GM21423 (cell line): ENCODE data around the gene WDR20.
"Not testable (repeated sequence)": the region's sequence is repeated elsewhere in the genome, so short reads cannot be mapped to it uniquely, and the experiment has no call there.

Source experiments
- ATAC-seq: cut with Tn5 transposase; IDR thresholded peaks from one replicate; pipeline ENCODE4 v1.9.1; 2021; ENCODE audit warnings: mild to moderate bottlenecking, moderate library complexity; ENCODE audit not compliant: unreplicated experiment

Gene WDR20, protein sequence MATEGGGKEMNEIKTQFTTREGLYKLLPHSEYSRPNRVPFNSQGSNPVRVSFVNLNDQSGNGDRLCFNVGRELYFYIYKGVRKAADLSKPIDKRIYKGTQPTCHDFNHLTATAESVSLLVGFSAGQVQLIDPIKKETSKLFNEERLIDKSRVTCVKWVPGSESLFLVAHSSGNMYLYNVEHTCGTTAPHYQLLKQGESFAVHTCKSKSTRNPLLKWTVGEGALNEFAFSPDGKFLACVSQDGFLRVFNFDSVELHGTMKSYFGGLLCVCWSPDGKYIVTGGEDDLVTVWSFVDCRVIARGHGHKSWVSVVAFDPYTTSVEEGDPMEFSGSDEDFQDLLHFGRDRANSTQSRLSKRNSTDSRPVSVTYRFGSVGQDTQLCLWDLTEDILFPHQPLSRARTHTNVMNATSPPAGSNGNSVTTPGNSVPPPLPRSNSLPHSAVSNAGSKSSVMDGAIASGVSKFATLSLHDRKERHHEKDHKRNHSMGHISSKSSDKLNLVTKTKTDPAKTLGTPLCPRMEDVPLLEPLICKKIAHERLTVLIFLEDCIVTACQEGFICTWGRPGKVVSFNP

DNA sequence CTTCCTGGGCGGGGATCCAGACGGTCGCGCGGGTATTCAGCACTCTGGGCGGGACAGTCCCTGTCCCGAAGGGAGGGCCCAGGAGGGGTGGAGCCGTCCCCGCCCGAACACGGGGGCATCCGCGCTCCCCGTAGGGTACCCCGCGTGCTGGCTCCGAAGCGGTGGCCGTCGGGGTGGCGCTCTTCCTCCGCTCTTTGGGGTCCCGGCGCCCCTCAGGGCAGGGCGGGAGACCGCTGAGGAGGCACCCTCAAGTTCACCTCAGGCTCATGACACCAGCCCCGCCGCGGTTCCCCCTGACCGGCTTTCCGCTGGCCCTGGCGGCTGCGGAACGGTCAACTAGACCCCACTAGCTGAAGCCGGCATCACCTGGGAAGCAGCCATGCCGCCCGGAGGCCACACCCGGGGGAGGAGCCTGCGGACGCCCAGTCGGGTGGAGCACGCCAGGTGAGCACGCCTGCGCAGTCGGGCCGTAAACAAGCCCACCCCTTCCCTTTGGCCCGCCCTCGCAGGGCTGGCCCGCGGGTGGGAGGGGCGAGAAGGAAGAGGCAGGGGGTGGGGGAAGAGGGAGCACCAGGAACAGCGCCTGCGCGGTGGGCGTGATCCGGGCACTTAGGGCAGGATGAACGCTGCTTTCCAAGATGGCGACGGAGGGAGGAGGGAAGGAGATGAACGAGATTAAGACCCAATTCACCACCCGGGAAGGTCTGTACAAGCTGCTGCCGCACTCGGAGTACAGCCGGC, at the start of gene WDR20:
WDR20 (plus strand) TSS at position 612 of the 741 bp plus-strand sequence; CDS start at position 639, 27 bp downstream.
- peak; percentile 93 for ATAC-seq

DNA sequence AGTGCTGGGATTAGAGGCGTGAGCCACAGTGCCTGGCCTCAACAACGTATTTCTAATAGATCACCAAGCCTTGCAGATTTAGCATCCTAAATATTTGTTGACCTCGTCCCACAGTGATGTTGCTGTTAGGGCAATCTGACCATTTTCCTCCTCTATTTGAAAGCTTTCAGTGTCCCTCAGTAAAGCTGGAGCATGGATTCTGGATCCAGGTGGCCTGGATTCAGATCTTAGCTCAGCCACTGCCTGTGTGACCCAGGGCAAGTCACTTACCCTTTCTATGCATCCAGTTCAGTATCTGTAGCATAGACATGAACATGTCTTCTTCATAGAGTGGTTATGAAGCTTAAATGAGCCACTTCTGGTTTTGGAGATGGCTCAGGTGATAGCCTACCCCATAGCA, 49.0 kb upstream of the WDR20 start:
- no peak for ATAC-seq

DNA sequence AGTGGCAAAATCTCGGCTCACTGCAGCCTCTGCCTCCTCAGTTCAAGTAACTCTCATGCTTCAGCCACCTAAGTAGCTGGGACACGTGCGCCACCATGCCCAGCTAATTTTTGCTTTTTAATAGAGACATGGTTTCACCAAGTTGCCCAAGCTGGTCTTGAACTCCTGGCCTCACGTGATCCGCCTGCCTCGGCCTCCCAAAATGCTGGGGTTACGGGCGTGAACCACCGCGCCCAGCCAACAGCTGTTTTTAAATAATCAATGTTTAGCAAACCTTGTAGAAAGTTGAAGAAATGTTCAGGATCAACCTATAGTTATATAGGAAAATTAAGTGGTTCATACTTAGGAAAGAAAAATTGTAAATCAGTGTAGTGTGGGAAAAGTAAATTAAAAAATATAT, 46.9 kb upstream of the WDR20 start:
- no peak for ATAC-seq

DNA sequence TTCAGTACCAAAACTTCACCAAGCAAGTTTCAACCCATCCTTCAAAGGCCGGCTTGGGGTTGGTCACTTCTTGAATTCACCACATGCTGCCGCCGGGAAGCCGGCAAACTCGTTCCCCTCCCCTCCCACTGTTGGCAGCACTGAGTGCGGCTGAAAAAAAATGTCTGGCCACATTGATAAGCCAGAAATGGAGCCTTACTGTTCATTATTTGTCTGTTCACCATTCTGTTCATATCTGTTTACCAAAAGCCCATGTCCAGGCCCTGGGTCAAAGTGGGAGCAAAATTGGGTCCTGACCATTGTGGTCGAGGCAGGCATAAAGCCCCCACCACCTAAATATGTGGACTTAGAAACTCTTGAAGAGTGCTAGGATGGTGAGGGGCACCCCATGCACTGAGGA, 45.6 kb upstream of the WDR20 start:
- ATAC-seq, result no peak

DNA sequence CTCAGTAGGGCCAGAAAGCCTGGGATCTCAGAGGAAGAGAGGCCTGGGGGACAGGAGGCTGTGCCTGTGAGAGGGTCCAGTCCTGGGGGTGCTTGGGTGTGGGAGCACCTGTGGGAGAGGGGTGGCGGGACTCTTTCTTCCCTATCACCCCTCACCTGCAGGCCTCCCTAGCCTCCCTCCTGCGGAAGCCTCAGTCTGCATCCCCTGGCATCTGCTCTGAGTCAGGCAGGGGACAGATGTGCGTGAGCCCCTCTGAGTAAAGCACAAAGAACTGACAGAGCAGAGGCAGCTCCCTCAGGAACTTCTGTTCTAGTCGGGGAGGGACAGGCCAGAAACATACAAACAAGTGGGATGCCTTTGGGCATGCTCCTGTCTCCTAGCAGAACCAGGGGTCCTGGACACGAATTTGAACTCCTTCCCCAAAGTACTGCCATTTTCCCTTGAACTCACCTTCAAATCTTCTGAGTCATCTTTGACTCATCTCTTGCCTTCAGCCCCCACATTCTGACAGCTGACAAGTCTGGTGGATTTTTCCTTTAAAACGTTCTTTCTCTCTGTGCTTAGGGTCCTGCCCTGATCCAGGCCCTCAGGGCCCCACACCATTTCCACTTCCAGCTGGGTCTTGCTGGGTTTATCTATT, 44.3 kb upstream of the WDR20 start:
- ATAC-seq, result no peak

DNA sequence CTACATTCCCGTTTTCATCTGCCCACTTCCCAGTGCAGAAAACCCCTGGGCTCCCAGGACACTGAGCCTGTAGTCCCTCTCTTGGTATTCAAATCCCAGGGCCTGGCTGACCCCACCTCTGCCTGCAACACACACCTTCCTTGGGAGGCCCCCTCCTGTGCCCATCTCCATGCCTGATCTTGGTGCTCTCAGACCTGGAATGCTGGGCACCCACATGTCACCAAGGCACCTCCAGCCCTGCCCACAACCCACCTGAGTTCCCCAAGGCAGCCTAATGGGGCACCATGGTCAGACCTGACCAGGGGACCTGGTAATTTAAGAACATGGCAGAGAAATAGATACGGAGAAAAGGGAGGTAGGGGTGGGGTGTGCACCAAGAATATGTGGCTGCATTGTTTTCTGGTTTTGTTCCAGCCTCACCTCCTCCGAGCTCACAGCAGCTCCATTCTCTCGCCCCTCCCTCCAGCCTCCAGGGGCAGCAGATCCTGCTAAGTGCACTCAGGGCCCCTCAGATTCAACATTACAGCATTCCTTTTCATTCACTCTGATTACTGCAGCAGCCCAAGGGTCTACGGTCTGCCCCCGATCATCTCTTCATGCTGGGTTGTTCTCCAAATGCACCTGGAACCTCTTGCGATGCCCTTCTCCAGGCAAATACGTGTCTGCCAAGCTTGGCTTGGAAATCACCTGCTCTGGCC, 43.7 kb upstream of the WDR20 start:
- no peak for ATAC-seq

DNA sequence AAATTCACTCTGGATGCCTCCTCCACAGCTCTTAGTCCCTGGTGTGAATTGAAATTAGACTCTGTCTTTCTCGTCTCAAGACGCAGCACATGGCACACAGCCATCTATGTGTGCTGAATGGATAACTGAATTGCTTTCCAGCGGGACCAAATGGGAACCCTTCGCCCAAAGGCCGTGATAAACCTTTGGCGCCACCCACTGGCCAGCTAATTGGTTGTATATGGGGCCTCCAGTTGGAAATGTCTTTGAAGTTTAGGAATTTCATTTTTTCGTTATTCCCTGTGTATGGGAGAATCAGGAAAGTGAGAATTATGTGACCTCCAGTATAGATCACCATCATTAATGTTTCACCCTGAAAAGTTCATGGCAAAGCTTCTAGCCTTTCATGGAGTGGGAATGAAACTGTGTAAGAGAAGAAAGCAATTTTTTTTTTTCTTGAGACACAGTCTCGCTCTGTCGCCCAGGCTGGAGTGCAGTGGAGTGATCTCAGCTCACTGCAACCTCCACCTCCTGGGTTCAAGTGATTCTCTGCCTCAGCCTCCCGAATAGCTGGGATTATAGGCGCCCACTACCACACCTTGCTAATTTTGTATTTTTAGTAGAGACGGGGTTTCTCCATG, 43.0 kb upstream of the WDR20 start:
- no peak for ATAC-seq

DNA sequence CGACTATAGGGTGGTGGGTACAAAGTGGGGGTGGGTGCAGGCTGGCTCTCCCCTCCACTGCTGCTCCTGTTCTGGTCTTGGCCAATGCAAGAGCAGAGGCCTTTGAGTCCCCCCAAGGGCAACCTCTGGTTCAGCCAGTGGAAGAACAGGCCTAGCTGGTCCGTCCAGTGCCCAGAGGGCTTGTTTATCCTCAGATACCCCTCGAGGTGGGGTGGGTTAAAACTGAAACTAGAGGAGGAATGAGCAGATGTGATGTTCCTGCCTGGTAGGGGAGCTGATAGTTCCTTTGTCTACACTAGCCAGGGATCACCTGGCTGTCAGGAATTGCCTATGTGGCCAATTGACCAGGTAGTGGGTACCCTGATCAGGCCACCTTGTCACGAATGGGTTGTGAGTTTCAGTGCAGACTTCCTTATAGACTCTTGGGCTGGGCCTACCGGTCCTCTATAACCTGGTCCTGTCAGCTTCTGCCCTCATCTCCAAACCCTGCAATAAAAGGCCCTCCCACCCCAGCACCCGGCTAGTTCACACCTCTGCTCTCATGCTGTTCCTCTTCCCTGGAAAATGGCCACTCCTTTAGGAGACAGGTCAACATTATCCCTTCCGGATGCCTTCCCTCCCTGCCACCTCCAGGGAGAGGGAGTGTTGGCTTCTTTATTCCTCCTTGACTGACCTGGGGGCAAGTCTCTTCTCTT, 42.1 kb upstream of the WDR20 start:
- no peak for ATAC-seq

DNA sequence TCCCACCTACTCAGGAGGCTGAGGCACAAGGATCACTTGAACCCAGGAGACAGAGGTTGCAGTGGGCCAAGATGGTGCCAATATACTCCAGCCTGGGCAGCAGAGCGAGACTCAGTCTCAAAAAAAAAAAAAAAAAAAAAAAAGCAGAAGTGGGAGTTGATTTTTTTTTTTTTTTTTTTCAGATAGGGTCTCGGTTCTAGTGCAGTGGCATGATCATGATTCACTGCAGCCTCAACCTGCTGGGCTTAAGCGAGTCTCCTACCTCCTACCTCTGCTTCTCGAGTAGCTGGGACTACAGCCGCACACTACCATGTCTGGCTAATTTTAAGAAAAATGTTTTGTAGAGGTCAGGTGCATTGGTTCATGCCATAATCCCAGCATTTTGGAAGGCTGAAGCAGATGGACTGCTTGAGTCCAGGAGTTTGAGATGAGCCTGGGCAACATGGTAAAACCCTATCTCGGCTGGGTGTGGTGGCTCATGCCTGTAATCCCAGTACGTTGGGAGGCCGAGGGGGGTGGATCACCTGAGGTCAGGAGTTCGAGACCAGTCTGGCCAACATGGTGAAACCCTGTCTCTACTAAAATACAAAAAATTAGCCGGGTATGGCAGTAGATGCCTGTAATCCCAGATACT, 36.5 kb upstream of the WDR20 start:
- peak; percentile 62 for ATAC-seq

DNA sequence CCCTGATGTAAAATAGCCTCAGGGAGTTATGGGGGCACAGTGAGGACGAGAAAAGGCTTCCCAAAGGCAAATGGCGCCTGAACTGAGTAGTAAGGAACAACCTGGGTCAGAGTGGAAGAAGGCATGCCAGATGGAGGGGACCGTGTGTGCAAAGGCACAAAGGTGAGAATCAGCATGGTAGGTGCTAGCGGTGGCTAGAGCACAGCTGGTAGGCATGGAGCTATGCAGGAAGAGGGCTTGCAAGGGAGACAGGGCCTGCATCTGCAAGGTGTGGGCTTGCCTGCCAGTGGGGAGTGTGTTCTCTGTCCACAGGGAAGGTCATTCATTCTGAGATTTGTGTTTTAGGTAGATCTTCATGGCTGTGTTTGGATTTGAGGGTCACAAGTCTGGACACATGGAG, 34.3 kb upstream of the WDR20 start:
- no peak for ATAC-seq

DNA sequence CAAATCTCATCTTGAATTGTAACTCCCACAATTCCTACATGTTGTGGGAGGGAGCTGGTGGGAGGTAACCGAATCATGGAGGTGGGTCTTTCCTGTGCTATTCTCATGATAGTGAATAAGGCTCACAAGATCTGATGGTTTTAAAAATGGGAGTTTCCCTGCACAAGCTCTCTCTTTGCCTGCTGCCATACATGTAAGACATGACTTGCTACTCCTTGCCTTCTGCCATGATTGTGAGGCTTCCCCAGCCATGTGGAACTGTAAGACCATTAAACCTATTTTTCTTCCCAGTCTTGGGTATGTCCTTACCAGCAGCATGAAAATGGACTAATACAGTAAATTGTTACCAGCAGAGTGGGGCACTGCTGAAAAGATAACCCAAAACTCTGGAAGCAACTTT, 30.4 kb upstream of the WDR20 start:
- ATAC-seq, result not testable (repeated sequence)

DNA sequence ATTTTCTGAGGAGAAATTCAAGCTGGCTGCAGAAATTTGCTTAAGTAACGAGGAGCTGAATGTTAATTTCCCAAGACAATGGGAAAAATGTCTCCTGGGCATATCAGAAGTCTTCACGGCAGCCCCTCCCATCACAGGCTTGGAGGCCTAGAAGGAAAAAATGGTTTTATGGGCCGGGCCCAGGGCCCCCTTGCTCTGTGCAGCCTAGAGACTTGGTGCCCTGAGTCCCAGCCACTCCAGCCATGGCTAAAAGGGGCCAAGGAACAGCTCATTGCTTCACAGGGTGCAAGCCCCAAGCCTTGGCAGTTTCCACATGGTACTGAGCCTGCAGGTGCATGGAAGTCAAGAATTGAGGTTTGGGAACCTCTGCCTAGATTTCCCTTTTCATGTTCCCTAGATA, 28.6 kb upstream of the WDR20 start:
- ATAC-seq, result no peak

DNA sequence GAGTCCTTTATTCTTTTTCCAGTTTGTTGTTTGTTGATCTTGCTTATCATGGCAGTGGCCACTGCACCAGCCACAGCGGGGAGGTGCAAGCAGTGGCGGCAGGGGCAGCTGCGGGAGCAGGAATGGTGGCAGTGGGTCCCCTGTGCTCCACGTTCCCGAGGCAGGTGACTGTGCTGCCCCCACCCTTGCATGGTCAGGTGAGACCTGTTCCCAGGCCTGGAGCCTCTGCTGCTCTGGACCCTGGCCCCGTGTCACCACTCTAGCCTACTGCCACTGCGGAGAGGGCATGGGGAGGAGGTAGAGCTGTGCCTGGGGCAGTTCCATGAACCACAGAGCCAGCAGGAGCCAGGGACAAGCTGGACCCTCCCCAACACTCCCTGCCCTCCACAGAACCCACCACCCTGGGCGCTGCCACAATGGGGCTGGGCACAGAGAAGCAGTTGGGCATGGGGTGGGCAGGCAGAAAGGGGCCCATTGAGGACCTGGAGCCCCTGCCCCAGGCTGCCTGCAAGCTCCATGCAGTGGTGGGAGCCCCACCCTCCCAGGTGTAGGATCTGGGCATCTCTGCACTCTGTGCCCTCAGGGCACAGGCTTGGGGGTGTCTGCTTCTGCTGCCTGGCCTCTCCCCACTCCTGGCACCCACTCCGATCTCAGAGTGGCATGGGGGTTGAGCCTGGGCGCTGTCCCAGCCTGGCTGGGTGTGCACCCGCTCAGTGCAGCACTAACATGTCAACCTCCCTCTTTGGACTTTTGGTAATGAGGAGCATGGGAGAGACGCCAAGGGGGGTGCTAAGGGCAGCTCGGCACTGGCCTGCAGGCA, 23.1 kb upstream of the WDR20 start:
- no peak for ATAC-seq

DNA sequence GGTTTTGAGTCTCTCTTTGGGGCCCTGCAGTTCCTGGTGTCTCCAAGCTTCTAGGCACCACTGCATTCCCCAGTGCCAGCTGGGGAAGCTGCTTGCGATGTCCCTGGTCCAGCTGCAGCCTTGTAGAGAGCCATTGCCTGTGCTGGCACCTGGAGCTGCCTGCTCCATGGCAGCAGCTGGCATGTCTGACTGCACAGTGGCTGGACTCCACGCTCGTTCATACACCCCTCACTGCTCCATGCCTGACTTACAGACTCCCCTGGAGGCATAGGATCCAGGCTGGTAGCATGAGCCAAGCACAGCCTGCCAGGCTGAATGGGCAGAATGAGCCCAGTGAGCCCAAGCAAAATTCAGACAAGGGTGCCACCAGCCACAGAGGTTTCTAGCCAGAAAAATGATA, 21.8 kb upstream of the WDR20 start:
- no peak for ATAC-seq

DNA sequence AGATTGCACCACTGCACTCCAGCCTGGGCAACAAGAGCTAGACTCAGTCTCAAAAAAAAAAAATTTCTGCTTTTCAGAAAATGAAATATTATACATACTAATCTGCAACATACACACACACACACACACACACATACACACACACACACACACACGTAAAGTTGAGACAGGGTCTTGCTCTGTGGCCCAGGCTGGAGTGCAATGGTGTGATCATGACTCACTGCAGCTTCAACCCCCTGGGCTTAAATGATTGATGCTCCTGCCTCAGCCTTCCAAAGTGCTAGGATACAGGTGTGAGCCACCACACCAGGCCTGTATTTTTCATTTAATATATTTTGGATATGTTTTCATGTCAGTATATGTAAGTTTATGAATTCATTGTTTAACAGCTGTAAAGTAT, 18.8 kb upstream of the WDR20 start:
- no peak for ATAC-seq

DNA sequence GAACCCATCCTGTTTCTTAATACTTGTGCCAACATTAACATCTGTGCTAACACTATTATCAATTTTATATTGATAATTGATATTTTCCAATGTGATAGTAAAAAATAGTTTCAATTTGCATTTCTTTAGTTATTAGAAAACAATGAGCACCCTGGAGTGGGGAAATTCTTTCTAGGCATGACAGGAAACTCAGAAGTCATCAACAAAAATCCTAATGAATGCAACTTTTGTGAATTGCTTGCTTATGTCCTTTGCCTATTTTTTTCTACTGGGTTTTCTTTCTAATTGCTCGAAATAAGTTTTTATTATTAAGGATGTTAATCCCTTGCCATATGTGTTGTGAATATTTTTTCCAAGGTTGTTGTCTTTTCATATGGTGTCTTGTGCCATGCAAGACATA, 18.1 kb upstream of the WDR20 start:
- no peak for ATAC-seq

DNA sequence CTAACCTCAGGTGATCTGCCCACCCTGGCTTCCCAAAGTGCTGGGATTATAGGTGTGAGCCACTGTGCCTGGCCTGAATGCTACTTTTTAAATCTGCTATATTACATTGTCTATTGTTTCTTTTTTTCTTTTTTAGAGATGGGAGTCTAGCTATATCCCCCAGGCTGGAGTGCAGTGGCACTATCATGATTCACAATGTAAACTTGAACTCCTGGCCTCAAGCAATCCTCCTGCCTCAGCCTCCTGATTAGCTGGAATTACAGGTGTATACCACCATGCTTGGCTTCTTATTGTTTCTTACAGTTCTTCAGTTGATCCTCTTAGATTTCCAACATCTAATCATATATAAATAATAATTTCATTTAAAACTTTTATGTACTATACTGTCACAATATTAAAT, 15.3 kb upstream of the WDR20 start:
- no peak for ATAC-seq

DNA sequence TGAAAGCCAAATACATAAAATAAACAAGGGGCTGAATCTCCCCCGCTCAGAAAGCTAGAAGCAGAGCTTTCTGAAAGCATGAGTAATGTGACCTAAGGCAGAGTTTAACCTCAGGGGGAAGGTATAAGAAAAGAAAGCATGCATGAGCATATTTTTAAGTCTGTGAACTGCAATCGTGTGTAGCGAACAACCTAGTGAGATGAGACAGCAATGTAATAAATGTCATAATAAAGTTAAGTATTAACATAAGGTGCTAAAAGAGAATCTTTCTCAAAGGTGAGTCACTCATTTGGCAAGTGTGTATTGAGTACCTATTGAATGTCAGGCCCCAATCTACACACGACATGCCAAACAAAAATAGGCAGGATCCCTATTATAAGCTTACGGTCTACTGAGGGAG, 14.2 kb upstream of the WDR20 start:
- no peak for ATAC-seq
